GM19452 (cell line): ENCODE results near the gene TRIM65.

Experiments used
- ATAC-seq: cut with Tn5 transposase; IDR thresholded peaks from one replicate; pipeline ENCODE4 v1.9.1; 2021; ENCODE audit not compliant: unreplicated experiment

Gene TRIM65

DNA sequence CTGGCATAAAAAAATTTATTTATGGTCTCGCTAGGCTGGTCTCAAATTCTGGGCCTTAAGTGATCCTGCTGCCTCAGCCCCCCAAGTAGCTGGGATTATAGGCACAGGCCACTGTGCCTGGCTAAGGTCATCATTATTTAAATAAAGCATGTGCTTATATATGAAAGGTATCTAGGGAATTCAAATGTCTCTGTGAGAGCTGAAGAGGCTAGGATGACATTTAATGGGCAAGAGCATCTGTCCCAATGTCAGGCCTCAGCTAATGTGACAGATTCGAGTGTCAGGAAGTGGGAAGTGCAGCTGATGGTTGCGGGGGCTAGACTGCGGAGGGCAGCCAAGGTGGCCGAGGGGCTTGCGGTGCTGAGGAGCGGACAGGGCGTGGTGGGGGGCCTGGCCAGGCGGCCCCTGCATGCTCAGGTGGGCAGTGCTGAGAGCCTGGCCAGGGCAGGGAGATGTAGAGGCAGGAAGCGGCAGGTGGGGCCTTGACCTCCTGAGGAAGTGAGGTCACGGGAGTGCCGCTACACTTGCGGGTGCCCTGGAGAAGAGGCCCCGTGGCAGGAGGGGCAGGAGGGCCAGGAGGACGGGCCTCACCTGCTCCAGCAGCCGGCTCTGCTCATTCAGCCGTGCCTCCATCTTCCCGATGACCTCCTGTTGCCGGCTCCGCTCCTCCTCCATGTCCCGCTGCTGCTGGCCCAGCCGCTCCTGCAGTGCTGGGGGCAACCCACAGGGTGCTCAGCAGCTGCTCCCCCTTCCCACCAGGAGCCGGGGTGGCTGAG, 20.6 kb upstream of the TRIM65 start:
- no peak for ATAC-seq

DNA sequence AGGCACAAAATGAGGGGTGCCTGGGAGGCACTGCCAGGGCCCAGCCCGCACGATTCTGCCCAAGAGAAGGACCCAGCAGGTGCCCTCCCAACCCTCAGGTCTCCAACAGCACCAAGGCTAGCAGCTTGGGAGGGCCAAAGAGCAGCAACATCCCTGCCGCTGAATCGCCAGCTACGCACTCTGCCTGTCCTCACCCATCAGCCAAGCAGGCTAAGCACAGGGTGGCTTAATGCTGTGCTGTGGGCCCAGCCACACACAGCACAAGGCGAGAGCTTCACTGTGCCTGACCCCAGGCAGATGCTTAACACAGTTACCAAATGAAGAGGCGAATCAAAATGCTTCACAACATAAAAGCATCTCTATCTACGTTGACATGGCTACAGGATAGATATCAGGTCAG, 18.5 kb upstream of the TRIM65 start:
- ATAC-seq, result no peak

DNA sequence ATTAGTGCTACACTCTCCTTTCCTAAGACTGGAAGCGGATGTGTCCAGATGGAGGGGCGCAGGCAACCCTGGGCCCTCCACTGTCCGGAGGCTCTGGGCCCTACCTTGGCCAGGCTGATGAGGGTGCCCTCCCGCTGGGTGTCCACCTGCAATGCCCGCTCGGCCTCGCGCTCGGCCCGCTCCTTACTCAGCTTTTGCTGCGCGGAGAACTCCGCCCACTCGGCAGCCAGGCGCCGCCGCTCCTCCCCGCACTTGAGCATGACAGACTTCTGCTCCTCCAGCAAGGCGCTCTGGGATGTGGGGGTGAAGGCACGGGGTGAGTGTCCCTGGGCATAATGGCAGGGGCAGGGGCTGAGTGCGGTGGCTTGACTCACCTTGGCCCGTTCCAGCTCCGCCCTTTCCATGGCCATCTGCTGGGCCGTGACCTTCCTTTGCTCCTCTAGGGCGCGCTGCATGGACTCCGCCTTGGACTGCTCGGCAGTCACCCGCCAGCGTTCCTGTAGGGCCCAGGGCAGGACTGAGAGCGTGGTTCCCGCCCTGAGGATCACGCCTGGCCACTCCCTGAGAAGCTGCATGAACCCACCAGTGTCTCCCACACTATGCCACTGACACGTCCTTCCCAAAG, 18.0 kb upstream of the TRIM65 start:
- no peak for ATAC-seq

DNA sequence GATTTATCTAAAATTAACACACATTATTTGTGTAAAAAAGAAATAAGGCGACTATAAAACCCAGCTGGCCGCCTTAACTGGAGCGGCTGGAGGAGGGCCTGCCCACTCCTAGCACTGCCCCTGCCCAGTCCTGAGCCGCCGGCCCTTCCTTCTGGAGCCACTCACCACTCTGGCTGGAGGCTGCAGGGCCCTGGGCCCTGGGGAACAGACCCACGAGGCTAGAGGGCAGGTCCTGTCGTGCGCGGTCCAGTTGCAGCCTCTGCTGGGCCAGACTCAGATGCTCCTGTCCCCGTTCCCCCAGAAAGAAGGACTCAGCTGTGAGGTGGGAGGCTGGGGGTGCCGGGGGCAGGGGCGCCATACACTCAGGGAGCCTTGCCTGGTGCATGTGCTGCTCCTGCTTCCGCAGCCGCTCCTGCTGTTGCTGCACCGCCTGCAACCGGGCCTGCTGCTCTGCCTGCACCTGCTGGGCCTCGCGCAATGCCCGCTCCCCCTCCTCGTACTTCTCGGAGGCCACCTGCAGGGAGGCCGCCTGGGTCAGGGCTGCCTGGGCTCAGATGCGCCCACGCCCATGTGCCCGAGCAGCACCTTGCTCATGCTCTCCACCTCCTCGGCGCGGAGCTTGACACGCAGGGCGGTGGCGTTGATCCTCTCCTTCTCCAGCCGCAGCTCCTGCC, 16.9 kb upstream of the TRIM65 start:
- ATAC-seq, result no peak

DNA sequence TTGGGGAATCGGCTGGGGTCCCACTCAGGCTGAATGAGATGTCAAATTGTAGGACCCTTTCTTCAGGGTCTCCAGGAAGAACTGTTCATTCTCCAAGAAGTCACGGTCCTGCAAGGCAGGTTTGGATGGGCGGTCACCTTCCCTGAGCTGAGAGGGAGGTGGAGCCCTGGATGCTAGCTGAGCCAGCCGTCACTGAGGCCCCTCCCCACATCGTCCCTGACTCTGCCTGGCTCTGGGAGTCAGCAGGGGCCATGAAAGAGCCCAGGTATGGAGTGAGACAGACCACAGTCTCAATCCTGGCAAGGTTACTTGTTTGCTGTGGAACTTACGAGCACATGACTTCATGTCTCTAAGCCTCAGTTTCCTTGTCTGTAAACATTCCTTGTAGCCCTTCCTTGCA, 13.9 kb upstream of the TRIM65 start:
- ATAC-seq, result no peak

DNA sequence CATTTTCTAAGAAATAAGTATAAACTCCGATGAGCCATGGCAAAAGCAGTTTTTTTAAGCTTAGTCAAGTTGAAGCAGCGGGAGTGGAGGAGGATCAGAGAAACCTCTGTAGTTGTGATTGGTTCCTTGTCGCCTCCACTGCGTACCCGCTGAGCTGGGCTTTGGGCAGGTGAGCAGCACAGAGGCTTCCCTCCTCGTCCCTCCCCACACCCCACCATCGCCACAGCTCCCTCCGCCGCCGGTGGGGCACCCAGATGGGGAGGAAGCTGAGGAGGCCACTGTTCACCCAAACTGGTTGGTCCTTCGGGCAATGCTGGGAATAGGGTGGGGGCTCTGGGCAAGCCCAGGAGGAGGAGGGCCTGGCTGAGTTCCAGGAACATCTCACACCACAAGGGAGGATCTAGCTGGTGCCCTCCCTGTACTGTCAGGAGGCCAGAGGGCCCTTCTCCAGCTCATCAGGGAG, 13.1 kb upstream of the TRIM65 start:
- ATAC-seq, result no peak

DNA sequence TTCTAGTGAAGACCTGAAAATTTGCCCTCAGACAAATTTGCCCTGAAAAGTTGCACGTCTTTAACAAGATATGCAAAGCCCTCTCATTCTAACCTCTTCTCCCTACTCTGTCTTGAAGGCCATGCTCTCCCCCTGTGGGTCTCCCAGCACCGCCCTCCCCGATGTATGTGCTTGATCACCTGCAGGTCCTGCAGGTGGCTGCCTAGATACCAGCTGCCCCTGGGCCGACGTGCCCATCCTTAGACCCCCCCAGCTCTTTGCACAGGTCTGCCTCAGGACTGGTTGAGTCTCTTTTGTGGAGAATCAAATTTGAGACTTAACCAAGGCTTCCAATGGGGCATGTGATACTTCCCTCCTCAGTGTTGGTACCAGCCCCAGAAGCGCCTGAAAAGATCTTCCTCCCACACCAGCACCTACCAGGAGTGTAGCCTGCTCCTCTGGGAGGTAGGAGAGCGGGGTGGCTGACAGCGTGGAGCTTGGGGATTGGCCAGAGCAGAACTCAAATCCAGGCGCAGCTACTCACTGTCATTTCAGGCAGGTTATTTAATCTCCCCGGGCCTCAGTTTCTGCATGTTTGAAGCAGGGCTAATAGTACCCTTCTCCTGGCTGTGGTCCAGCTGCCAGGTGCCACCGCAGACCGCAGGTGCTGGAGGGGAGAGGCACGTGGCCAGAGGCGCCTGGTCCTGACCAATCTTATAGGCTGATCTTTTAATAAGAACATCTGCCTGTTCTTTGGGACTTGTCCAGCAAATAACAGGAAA, 12.5 kb upstream of the TRIM65 start:
- ATAC-seq, result no peak

DNA sequence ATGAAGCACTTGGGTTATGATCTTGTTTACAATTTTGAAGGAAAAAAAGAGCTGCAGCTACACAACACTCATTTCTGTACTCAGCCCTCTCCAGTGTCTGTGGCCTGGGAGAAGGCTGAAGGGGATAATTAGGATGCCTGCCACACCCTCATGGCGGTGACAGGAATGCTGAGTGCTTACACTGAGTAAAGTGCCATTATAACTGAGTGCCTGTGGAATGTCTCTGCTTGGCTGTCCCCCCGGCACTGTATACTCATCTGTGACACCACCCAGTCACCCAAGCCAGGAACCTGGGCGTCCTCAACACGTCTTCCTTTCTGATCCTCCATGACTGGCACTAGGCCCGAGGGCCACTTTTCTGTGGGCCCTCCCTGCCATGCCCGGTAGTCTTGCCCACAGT, 11.4 kb upstream of the TRIM65 start:
- ATAC-seq, result no peak

DNA sequence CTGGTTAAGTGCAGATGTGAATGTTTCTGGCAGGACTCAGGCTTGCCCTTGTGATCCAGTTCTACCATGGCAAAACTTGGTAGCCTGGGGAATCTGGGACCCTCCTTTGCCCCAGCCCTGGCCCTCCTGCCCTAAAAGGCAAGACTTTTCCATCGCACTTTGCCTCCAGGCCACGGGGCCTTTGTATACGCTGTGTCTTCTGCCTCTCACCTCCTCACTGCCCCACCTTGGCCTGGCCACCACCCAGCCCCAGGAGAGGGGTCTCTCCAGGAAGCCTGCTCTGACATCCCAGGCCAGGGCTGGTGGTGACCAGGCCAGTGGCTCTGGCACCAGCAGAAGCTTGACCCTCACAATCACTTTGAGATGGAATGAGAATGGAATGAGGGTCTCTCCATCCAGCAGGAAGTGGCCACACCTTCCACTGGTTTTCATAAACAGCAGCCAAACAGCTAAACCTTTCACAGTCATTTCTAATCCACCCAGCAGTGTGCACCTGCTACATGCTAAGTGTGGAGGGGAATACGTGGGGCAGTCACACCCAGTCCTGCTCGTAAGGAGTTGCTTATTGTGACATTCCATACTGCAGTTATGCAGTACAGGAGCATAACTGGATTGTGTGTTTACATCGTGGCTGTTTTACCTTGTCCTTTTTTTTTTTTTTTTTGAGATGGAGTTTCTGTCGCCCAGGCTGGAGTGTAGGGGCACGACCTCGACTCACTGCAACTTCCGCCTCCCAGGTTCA, 9.6 kb upstream of the TRIM65 start:
- no peak for ATAC-seq

DNA sequence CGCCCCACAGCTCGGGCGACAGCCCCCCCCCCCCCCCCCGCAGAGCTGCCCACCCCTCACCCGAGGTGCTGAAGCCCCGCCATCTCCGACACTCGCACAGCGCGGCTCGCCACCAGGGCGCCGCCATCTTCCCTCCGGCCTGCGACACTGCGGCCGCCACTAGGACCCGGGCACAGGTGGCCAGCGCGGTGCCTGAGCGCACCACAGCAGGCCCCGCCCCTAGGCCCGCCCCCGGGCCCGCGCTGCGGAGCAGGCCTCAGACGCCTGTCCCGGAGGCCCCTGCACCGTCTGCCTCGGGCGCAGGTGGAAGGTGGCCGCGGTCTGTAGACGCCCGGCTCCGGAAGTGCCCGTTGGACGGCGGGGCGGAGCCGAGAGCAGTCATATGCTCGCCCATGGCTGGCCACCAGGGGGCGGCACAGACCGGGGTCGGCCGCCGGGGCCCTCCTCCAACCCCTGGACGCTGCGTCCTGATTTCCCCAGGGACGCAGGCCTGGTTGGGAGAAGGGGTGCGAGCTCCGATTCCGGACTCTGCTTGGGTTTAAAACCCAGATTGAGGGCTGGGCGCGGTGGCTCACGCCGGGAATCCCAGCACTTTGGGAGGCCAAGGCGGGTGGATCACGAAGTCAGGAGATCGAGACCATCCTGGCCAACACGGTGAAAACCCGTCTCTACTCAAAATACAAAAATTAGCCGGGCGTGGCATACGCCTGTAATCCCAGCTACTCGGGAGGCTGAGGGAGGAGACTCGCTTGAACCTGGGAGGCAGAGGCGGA, 8.2 kb upstream of the TRIM65 start, which contains the start of gene MRPL38:
TSS of gene MRPL38 (minus strand) at position 136 of the 773 bp plus-strand sequence. CDS start at position 127, 9 bp downstream.
- ATAC-seq, result peak; percentile 96

DNA sequence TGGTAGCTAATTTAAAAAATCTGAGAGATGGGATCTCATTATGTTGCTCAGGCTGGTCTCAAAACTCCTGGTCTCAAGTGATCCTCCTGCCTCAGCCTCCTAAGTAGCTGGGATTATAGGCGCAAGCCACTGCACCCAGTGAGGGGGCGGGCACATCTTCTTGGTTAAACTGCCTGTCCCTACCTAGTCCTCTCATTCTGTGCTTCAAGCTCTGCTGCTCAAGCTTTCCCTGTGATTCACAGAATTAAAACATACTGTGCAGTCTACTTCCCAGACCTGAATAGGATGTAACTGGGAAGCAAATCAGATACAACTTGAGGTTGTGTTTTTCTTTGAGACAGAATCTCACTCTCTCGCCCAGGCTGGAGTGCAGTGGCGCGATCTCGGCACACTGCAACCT, 5.7 kb upstream of the TRIM65 start:
- ATAC-seq, result no peak

DNA sequence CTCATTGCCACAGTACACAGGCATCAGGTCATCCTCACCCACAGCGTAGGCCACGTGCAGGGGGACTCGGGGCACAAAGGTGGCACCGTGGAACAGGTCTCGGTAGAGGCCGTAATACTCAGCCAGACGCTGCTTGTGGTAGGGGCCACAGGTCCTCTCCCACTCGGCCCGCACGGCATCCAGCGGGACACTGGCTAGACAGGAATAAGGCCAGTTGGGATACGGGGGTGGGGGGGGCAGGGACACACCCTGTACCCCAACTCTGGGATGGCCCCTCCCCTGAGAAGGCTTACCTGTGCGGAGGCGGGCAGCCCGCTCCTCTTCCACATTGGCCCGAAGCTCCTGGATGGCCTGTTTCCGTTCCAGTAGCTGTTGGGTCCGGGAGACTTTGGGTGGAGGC, 5.0 kb upstream of the TRIM65 start:
- ATAC-seq, result no peak

DNA sequence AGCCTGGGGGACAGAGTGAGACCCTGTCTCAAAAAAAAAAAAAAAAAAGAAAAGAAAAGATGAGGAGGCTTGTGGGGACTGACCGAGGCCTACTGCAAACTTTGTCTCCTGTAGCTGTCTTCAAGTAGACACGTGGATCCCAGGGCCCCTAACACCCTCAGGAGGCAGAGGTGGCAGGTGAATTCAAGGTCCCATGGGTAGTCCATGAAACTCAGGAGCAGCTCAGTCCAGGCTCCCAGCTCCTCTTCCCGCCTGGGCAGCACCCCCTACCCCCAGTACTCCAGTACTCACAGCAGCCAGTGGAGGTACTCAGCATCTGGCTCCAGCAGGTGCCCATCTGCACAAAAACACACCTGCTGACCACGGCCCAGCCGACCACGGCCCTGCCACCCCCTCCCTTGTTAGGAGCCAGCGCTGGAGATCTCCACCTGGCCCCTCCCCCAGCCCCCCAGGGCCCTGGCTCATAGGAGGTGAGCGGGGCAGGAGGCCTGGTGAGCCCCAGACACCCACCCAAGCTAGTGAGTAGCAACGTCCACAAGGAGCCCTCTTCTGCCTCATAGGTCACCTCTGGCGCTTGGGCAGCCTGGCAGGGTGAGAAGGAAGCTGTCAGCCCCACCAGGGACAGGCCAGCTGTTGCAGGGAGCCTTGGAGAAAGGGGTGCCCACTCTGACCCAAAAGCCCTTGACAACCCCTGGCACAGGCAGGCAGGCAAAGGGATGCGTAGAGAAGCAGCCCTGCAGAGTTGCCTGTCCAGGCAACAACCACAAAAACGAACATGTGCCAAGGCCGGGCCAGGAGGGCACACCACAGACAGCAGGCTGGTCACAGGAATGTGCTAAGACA, 4.2 kb upstream of the TRIM65 start:
- ATAC-seq, result no peak

DNA sequence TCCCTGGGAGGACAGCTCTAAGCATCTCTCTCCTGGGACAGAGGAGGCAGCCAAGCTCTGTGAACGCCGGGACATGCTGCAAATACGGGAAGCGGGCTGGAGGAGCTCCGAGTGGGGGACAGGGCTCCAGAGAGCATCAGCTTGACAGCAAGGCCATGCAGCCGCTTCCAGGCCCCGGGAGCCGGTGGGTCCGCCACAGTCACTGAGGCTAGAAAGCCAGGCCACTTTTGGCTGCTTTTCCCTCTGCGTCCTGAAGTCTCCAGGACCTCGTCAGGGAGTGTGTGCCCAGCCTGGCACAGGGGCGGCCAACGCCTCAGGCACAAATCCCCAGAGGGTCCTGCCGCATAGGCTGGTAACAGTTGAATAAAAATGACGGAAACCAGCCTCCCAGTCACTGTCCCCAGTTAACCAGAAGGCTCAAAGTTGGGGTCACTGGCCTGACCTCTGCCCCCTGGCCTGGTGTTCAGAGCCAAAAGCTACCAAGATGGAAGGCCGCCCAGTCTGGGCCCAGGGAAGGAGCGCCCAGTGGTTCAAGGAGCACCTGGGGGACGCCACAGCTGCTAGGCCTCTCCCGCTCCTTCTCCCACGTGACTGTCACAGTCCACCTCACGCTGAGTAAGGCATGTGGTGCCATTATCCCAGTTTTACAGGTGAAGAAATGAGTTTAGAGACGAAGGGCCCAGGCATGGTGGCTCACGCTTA, 3.2 kb upstream of the TRIM65 start:
- ATAC-seq, result no peak

DNA sequence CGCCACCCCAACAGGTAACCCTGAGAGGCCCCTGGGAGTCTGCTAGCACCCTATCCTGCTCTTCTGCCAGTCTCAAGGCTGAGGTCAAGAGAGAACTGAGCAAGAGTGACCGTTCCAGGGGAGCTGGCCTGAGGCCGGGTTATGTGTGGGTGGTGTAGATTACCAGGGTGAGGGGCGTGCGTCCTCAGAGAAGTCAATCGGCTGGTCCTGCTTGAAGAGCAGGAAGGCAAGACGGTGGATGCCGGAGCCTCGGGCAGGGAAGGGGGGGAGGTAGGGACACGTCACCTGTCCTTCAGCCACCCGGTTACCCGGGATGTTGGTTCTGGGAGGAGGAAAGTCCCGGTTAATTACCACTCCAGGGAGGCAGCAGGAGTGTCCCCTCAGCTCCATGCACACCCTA, 2.6 kb upstream of the TRIM65 start:
- ATAC-seq, result no peak

DNA sequence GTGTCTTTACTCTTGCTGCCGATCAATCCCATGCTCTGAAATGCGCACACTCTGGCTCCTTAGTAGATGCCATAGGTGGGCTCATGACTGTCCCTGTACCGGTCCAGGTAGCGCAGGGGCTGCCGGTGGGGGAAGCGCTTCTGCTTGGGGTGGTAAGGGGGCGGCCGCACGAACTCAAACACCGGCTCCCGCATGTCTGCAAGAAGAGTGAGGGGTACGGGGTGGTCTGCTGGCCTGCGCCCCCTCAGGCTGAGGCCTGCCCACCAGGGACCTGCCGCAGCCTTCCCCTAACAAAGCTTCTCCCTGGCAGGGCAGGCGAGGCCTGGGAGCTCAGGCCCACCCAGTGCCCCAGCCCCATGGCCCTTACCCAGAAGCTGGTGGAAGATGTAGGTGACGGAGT, 2.0 kb upstream of the TRIM65 start:
- no peak for ATAC-seq

DNA sequence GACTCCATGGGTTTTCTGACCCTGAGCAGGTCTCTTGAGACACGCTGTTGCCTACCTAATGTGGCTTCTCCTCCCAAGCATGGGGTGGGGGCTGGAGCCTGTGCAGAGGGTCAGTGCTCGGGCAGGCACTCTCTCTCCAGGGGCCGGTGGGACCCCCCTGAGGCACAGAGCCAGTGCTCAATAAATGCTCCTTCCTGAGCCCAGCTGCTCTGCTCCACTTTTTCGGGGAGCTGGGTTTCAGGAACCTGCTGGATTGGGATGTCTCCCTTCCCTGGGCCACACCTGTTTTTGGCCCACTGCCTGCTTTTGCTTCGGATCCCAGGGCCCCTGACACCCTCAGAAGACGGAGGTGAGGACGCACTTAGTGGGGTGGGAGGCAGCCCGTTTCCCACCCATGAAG, 1.3 kb upstream of the TRIM65 start:
- ATAC-seq, result no peak
